ENCODE results near the gene RNF223. TPM values are rescaled to one million over a fixed set of nuclear protein-coding genes. Genes with fewer than 3 reads are reported as not detected.
A peak's percentile ranks its signal among the peaks of the same experiment; 100 is the strongest.

Gene RNF223
- polyA plus RNA-seq, 1 donor (not counting 4 experiments of a cell fraction or from before 2014, with no cell fraction given), result 0.22 TPM

- FAIRE-seq, result no peak
- H3K4me2 ChIP-seq (ENCODE audit: control insufficient read depth, extremely low read depth, insufficient read depth, low read depth, low read length), result no peak overlapping the region
Measured at GRCh38 chr1:1100296-1100695, 26.2 kb upstream of the RNF223 start.

GRCh38 chr1:1099506-1100183, 25.5 kb upstream of the RNF223 start:
- Histone ChIP-seq H3K9ac (ENCODE audit: control insufficient read depth, extremely low read depth, insufficient read depth, low read length) (no peak overlapping the region), H3K9me1 (ENCODE audit: control insufficient read depth, extremely low read depth, insufficient read depth, low read length) (no peaks in the 10 kb centered on the region), H3K4me3 (ENCODE audit: control insufficient read depth in 2 of 3, extremely low read depth in 1 of 3, insufficient read depth in 2 of 3, low read depth in 1 of 3, low read length in 3 of 3) (no peak overlapping the region), H3K27ac (ENCODE audit: control insufficient read depth, insufficient read depth, low read length) (no peak overlapping the region), H3K27me3 (ENCODE audit: control insufficient read depth, extremely low read depth, insufficient read depth, low read length) (no peaks in the 10 kb centered on the region), H2AFZ (ENCODE audit: control insufficient read depth, low read length) (no peak overlapping the region), H3K79me2 (ENCODE audit: control insufficient read depth, insufficient read depth, low read length) (peaks cover 1% of the 10 kb centered on the region), H3K36me3 (ENCODE audit: control insufficient read depth in 2 of 2, extremely low read depth in 1 of 2, insufficient read depth in 2 of 2, low read length in 2 of 2) (peaks cover 0 to 3% of the 10 kb centered on the region in 2 experiments), H3K4me1 (ENCODE audit: control insufficient read depth, extremely low read depth, insufficient read depth, low read length) (no peaks in the 10 kb centered on the region), H3K9me3 (ENCODE audit: control insufficient read depth, low read depth, low read length) (peaks cover 2% of the 10 kb centered on the region), H4K20me1 (ENCODE audit: control insufficient read depth, extremely low read depth, insufficient read depth, low read length) (no peaks in the 10 kb centered on the region), H3K4me2 (ENCODE audit: control insufficient read depth, extremely low read depth, insufficient read depth, low read depth, low read length) (no peak overlapping the region)
- no peak for DNase-seq (ENCODE audit: low read depth, low spot score)
- TF ChIP-seq CTCF (optimal IDR thresholded peaks at IDR 0.05 in 1 of 3, IDR thresholded peaks at IDR 0.05 in 1 of 3, conservative IDR thresholded peaks at IDR 0.05 in 1 of 3; ENCODE audit: extremely low read depth in 1 of 3, insufficient read depth in 2 of 3, low read length in 3 of 3) (no peak), EZH2 (IDR thresholded peaks at IDR 0.05; ENCODE audit: low read length) (no peak)
- dilution Hi-C loops (cut with MboI; ENCODE audit: extremely low pct_ligation_motif_present, low sequenced_read_pairs), result no loop called here
- peak; percentile 74 for FAIRE-seq

More at GRCh38 chr1:1100296-1100695, 26.2 kb upstream of the RNF223 start:
- Histone ChIP-seq H2AFZ (ENCODE audit: control insufficient read depth, low read length) (no peak overlapping the region), H3K9me1 (ENCODE audit: control insufficient read depth, extremely low read depth, insufficient read depth, low read length) (no peaks in the 10 kb centered on the region), H4K20me1 (ENCODE audit: control insufficient read depth, extremely low read depth, insufficient read depth, low read length) (no peaks in the 10 kb centered on the region), H3K27me3 (ENCODE audit: control insufficient read depth, extremely low read depth, insufficient read depth, low read length) (no peaks in the 10 kb centered on the region), H3K9me3 (ENCODE audit: control insufficient read depth, low read depth, low read length) (peaks cover 2% of the 10 kb centered on the region), H3K79me2 (ENCODE audit: control insufficient read depth, insufficient read depth, low read length) (peaks cover 3% of the 10 kb centered on the region), H3K36me3 (ENCODE audit: control insufficient read depth in 2 of 2, extremely low read depth in 1 of 2, insufficient read depth in 2 of 2, low read length in 2 of 2) (peaks cover 0 to 3% of the 10 kb centered on the region in 2 experiments), H3K9ac (ENCODE audit: control insufficient read depth, extremely low read depth, insufficient read depth, low read length) (no peak overlapping the region), H3K4me3 (ENCODE audit: control insufficient read depth in 2 of 3, extremely low read depth in 1 of 3, insufficient read depth in 2 of 3, low read depth in 1 of 3, low read length in 3 of 3) (no peak overlapping the region), H3K4me1 (ENCODE audit: control insufficient read depth, extremely low read depth, insufficient read depth, low read length) (no peaks in the 10 kb centered on the region), H3K27ac (ENCODE audit: control insufficient read depth, insufficient read depth, low read length) (no peak overlapping the region)
- TF ChIP-seq EZH2 (IDR thresholded peaks at IDR 0.05; ENCODE audit: low read length) (no peak), CTCF (optimal IDR thresholded peaks at IDR 0.05 in 1 of 3, IDR thresholded peaks at IDR 0.05 in 1 of 3, conservative IDR thresholded peaks at IDR 0.05 in 1 of 3; ENCODE audit: extremely low read depth in 1 of 3, insufficient read depth in 2 of 3, low read length in 3 of 3) (no peak)
- no peak for DNase-seq (ENCODE audit: low read depth, low spot score)
- dilution Hi-C loops (cut with MboI; ENCODE audit: extremely low pct_ligation_motif_present, low sequenced_read_pairs), result no loop called here
